ENCODE measurements around the gene MROH2B.

The MROH2B gene

GRCh38 chr5:41012318-41012717, 58.8 kb downstream of the MROH2B start:
- DNase-seq = no peak

GRCh38 chr5:41010572-41010971, 60.6 kb downstream of the MROH2B start:
- no peak for DNase-seq

GRCh38 chr5:41009232-41009631, 61.9 kb downstream of the MROH2B start:
- no peak for DNase-seq

GRCh38 chr5:41004931-41005330, 66.2 kb downstream of the MROH2B start:
- DNase-seq = no peak

GRCh38 chr5:41003670-41004376, 67.3 kb downstream of the MROH2B start:
- no peak for DNase-seq

- no peak for DNase-seq
Measured at GRCh38 chr5:40999966-41000365, 71.2 kb downstream of the MROH2B start.

GRCh38 chr5:40999142-40999541, 72.0 kb downstream of the MROH2B start:
- DNase-seq = no peak

GRCh38 chr5:40995801-40996586, 75.1 kb downstream of the MROH2B start:
- no peak for DNase-seq

GRCh38 chr5:40991981-40992559, 79.1 kb downstream of the MROH2B start:
- no peak for DNase-seq

GRCh38 chr5:40991168-40991980, 79.8 kb downstream of the MROH2B start:
- no peak for DNase-seq

GRCh38 chr5:40988746-40989510, 82.2 kb downstream of the MROH2B start:
- no peak for DNase-seq

- no peak for DNase-seq
Measured at GRCh38 chr5:40987349-40987748, 83.8 kb downstream of the MROH2B start.

GRCh38 chr5:40986666-40987065, 84.5 kb downstream of the MROH2B start:
- DNase-seq = no peak

- no peak for DNase-seq
Measured at GRCh38 chr5:40985501-40985900, 85.6 kb downstream of the MROH2B start.

GRCh38 chr5:40984884-40985283, 86.3 kb downstream of the MROH2B start:
- DNase-seq = no peak

- no peak for DNase-seq
Measured at GRCh38 chr5:40983781-40984180, 87.4 kb downstream of the MROH2B start.

GRCh38 chr5:40981420-40981819, 89.7 kb downstream of the MROH2B start:
- no peak for DNase-seq

GRCh38 chr5:40976836-40977235, 94.3 kb downstream of the MROH2B start:
- DNase-seq = no peak

GRCh38 chr5:40976041-40976440, 95.1 kb downstream of the MROH2B start:
- no peak for DNase-seq

- no peak for DNase-seq
Measured at GRCh38 chr5:40973364-40974004, 97.7 kb downstream of the MROH2B start.

GRCh38 chr5:40972434-40972833, 98.7 kb downstream of the MROH2B start:
- DNase-seq = no peak

Measured in stimulated activated CD4-positive, alpha-beta T cell treated with anti-CD3 and anti-CD28 coated beads, Interleukin-4, amount 100 ng/mL, for 1 hour (primary cell).